ENCODE measurements around the gene CERS5. TPM values are rescaled to one million over a fixed set of nuclear protein-coding genes. Genes with fewer than 3 reads are reported as not detected.
"Not testable (repeated sequence)": the region's sequence is repeated elsewhere in the genome, so short reads cannot be mapped to it uniquely, and the experiment has no call there.

Gene CERS5
- total RNA-seq, 4 donors from 2014 or later, result 30.3 to 45.5 (median 40.5) TPM

- no peak for TF ChIP-seq EP300 (IDR thresholded peaks at IDR 0.05)
- TF ChIP-seq POLR2A (IDR thresholded peaks at IDR 0.05), result no peak
- TF ChIP-seq CTCF (IDR thresholded peaks at IDR 0.05), result no peak
- no peak overlapping the region for H3K4me3 ChIP-seq
- peak overlapping the region in 1 of 4 donors; percentile 40 for H3K27ac ChIP-seq
- peaks cover 0 to 48% (median 7%) of the 10 kb centered on the region in 4 donors for H3K4me1 ChIP-seq
- H3K9me3 ChIP-seq, result no peaks in the 10 kb centered on the region
- H3K36me3 ChIP-seq, result peaks cover 5 to 66% (median 26%) of the 10 kb centered on the region in 3 donors
- no peak for DNase-seq (ENCODE audit: low spot score in 2 of 2)
- no peaks in the 10 kb centered on the region for H3K27me3 ChIP-seq
- WGBS, 2 donors, result 21 to 24% methylated on average over 3 of the region's 3 CpGs
These were observed 79.2 kb downstream of the CERS5 start for GRCh38 chr12:50087995-50088394.

- H3K27me3 ChIP-seq, result no peaks in the 10 kb centered on the region
- H3K9me3 ChIP-seq, result no peaks in the 10 kb centered on the region
- peak overlapping the region in 1 of 4 donors; percentile 40 for H3K27ac ChIP-seq
- peaks cover 5 to 58% (median 21%) of the 10 kb centered on the region in 3 donors for H3K36me3 ChIP-seq
- H3K4me1 ChIP-seq, result peaks cover 0 to 48% (median 7%) of the 10 kb centered on the region in 4 donors
- TF ChIP-seq EP300 (IDR thresholded peaks at IDR 0.05), result no peak
- no peak for TF ChIP-seq POLR2A (IDR thresholded peaks at IDR 0.05)
- TF ChIP-seq CTCF (IDR thresholded peaks at IDR 0.05), result no peak
- H3K4me3 ChIP-seq, result no peak overlapping the region
- WGBS, 2 donors, result 82 to 84% methylated on average over 9 of the region's 9 CpGs
- no peak for DNase-seq (ENCODE audit: low spot score in 2 of 2)
These were observed 80.0 kb downstream of the CERS5 start for GRCh38 chr12:50087151-50087550.

GRCh38 chr12:50086148-50086547 lies 81.0 kb downstream of the CERS5 start:
- WGBS, 2 donors, result 82 to 85% methylated on average over 5 of the region's 5 CpGs
- no peaks in the 10 kb centered on the region for H3K9me3 ChIP-seq
- TF ChIP-seq EP300 (IDR thresholded peaks at IDR 0.05) (no peak), CTCF (IDR thresholded peaks at IDR 0.05) (no peak), POLR2A (IDR thresholded peaks at IDR 0.05) (no peak)
- peaks cover 0 to 51% (median 7%) of the 10 kb centered on the region in 4 donors for H3K4me1 ChIP-seq
- DNase-seq (ENCODE audit: low spot score in 2 of 2), result no peak
- no peaks in the 10 kb centered on the region for H3K27me3 ChIP-seq
- H3K27ac ChIP-seq, result peak overlapping the region in 2 of 4 donors; percentile 95 to 97
- H3K4me3 ChIP-seq, result peak overlapping the region; percentile 71 to 93 (median 80)
- H3K36me3 ChIP-seq, result peaks cover 0 to 48% (median 18%) of the 10 kb centered on the region in 3 donors

- Histone ChIP-seq H3K36me3 (peaks cover 0 to 43% (median 14%) of the 10 kb centered on the region in 3 donors), H3K4me1 (peaks cover 0 to 56% (median 8%) of the 10 kb centered on the region in 4 donors), H3K27ac (peak overlapping the region; percentile 92 to 97 (median 96)), H3K9me3 (no peaks in the 10 kb centered on the region), H3K27me3 (no peaks in the 10 kb centered on the region), H3K4me3 (peak overlapping the region; percentile 71 to 93 (median 80))
- WGBS, 2 donors, result 8 to 9% methylated on average over 8 of the region's 8 CpGs
- no peak for TF ChIP-seq EP300 (IDR thresholded peaks at IDR 0.05)
- no peak for TF ChIP-seq CTCF (IDR thresholded peaks at IDR 0.05)
- no peak for TF ChIP-seq POLR2A (IDR thresholded peaks at IDR 0.05)
- no peak for DNase-seq (ENCODE audit: low spot score in 2 of 2)
These were observed 81.5 kb downstream of the CERS5 start for GRCh38 chr12:50085615-50086072.

GRCh38 chr12:50084775-50085614 lies 82.2 kb downstream of the CERS5 start, which contains the start of gene SMARCD1:
SMARCD1 (plus strand) TSS chr12:50085342; CDS start chr12:50085370, 28 bp downstream.
- H3K36me3 ChIP-seq, result peaks cover 0 to 36% (median 8%) of the 10 kb centered on the region in 3 donors
- DNase-seq (ENCODE audit: low spot score in 2 of 2), result peak; percentile 80 to 83
- H3K9me3 ChIP-seq, result no peaks in the 10 kb centered on the region
- H3K4me1 ChIP-seq, result peaks cover 0 to 57% (median 8%) of the 10 kb centered on the region in 4 donors
- H3K27ac ChIP-seq, result peak within 1 kb of the TSS; percentile 92 to 97 (median 96)
- H3K27me3 ChIP-seq, result no peaks in the 10 kb centered on the region
- WGBS, 2 donors, result 0% methylated on average over 31 to 54 of the region's 69 CpGs
- TF ChIP-seq EP300 (IDR thresholded peaks at IDR 0.05) (peak; percentile 63 to 68), CTCF (IDR thresholded peaks at IDR 0.05) (peak in 4 of 5 experiments; percentile 29 to 64 (median 51)), POLR2A (IDR thresholded peaks at IDR 0.05) (peak in 1 of 2 donors; percentile 47)
- H3K4me3 ChIP-seq, result peak within 1 kb of the TSS; percentile 71 to 93 (median 80)

GRCh38 chr12:50084409-50084774 lies 82.8 kb downstream of the CERS5 start:
- Histone ChIP-seq H3K27ac (peak overlapping the region; percentile 92 to 97 (median 96)), H3K4me1 (peaks cover 0 to 57% (median 8%) of the 10 kb centered on the region in 4 donors), H3K4me3 (peak overlapping the region; percentile 71 to 93 (median 80)), H3K36me3 (peaks cover 0 to 30% (median 2%) of the 10 kb centered on the region in 3 donors)
- not testable (repeated sequence) for DNase-seq (ENCODE audit: low spot score in 2 of 2); H3K9me3 ChIP-seq; H3K27me3 ChIP-seq
- 41 to 43% methylated on average over 7 of the region's 7 CpGs for WGBS, 2 donors
